ENCODE measurements around the gene CCDC190.
"Not testable (repeated sequence)": the region's sequence is repeated elsewhere in the genome, so short reads cannot be mapped to it uniquely, and the experiment has no call there.

Gene CCDC190

DNA sequence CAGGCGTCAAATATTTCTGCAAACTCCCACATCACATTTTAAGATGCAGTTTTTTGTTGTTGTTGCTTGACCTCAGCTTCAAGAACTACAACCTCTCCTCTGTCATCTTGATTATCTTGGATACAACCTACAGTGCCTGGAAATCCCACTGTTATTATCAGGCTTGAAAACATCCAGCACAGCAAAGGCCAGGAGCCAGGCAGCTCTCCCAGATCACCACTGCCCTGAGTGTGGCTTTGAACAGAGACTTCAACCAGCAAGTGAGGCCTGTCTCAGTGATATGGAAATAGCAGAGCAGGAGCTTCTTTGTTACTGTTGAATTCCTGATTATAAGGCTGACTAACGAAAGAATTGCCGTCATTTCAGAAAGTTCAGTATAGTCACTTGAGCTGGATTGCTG is 28.5 kb downstream of the CCDC190 start:
- no peak for DNase-seq (ENCODE audit: low read depth in 2 of 2)

DNA sequence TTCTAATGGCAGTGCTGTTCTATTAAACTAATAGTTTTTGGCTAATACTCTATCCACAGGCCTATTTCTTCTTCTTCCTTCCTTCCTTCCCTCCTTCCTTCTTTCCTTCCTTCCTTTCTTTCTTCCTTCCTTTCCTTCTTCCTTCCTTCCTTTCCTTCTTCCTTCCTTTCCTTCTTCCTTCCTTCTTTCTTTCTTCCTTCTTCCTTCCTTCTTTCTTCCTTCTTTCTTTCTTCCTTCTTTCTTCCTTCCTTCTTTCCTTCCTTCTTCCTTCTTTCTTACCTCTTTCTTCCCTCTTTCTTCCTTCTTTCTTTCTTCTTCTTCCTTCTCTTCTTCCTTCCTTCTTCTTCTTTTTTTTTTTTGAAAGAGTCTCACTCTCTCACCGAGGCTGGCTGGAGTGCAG is 31.7 kb downstream of the CCDC190 start:
- DNase-seq (ENCODE audit: low read depth in 2 of 2): no peak

DNA sequence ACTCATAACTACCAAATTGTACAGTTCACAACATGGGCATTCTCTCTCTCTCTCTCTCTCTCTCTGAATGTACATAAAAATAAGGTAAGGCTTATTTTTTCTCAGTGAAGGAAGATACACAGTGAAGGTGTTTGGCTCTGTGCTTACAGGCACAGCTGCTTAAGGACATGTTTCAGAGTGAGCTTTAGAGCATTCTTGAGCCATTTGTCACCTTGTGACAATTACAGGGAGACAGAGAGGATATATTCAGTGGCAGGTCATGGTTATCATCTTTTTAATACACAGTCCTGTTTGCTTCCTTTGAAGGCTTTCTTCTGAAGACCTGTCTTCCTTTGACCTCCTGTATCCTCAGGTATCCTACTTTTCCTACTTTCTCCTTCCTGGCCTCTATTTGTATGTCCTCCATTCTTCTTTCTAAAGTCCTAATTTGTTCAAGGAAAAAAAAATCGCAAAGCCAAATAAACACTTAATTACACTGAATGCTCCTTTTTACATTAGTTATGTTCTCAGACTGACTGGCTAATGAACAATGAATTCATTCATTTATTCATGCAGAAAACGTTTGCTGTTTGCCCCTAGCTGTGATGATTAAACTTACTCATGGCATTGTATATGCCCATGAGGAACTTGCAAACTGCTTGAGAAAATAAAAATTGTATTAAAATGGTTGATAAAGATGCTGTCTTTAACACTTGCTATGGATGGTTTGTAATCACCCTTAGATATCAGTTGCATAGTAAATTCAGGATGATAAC is 37.0 kb downstream of the CCDC190 start:
- no peak for DNase-seq (ENCODE audit: low read depth in 2 of 2)

GRCh38 chr1:162823231-162823630 is 37.7 kb downstream of the CCDC190 start:
- no peak for DNase-seq (ENCODE audit: low read depth in 2 of 2)

DNA sequence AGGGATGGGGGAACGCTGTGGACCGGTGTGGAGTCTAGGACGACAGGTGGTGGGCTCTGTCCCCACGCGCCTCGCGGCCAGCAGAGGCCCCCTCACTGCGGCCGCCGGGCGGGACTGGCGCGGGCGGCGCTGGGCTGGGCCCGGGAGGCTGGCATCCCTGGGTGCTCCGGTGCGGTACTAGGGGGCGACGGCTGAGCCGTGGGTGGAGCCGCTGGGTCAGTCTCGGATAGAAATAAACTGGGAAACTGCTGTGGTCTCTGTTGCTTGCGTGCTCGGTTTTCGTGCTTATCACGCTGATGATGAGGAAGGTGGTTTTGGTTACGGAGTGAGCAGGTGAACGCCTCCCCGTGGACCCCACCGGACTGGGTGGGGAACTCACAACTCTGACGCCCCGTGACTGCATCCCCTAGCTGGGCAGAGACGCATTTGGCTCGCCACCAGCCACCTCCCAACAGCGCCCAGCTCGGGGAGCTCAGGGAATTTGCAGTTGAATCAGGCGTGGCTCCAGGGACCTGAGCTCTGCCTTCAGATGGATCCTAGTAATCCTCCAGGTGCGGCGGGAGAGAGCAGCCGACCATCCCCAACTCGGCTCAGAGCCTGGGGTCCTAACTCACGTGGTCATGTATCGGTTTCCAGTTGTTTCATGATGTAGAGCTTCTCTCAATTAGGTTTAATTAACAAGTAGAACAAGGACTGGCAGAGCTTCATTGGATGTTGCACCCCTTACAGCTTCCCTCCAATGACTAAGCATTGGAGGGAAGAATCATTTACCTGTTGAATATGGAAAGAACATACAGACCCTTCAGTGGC is 38.4 kb downstream of the CCDC190 start:
- DNase-seq (ENCODE audit: low read depth in 2 of 2): no peak

DNA sequence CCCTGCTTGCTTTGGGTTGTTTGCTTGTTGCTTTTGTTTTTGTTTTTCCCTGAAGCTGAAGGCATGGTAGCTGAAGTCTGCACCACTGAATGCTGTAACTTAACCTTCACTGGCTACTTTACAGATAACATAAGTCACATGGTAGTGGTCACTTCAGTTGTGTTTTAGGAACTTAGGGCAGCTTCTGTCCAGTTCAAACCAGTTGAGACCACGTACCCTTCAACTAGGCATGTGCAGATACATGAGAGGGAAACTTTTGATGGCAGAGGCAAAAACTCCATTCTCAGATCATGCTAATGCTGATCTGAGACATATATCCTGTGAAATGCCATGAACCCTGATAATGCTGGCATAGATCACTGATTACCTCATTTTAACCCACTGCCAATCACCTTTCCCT is 42.3 kb downstream of the CCDC190 start:
- DNase-seq (ENCODE audit: low read depth in 2 of 2): not testable (repeated sequence)

DNA sequence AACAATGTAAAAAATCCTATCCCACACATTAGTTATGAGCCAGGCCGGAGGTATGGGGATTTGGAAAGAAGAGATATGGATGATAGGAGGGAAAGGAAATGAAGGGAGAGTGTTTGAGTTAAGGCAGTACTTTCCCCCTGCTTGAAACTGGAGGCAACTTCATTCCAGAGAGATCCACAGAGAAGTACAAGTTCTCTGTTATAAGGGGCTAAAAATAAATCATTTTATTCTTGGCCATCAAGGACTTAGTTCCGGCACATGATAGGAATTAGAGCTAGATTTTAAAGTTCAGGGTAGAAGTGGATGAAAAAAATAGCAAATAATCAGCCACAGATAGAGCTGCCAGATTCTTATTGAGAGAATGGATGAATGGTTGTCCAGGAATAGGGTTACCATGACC is 42.8 kb downstream of the CCDC190 start:
- not testable (repeated sequence) for DNase-seq (ENCODE audit: low read depth in 2 of 2)

DNA sequence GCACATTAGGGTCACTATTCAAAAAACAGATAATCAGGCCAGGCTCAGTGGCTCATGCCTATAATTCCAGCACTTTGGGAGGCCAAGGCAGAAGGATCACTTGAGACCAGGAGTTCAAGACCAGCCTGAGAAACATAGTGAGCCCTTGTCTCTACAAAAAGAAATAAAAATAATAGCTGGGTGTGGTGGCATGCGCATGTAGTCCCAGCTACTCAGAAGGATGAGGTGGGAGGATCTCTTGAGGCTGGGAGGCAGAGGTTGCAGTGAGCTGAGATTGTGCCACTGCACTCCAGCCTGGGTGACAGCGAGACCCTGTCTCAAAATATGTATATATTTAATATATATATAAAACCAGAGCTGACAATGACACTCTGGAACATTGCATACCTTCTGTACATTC is 48.6 kb downstream of the CCDC190 start:
- DNase-seq (ENCODE audit: low read depth in 2 of 2): not testable (repeated sequence)

DNA sequence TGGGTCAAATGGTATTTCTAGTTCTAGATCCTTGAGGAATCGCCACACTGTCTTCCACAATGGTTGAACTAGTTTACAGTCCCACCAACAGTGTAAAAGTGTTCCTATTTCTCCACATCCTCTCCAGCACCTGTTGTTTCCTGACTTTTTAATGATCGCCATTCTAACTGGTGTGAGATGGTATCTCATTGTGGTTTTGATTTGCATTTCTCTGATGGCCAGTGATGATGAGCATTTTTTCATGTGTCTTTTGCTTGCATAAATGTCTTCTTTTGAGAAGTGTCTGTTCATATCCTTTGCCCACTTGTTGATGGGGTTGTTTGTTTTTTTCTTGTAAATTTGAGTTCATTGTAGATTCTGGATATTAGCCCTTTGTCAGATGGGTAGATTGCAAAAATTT is 53.5 kb downstream of the CCDC190 start:
- not testable (repeated sequence) for DNase-seq (ENCODE audit: low read depth in 2 of 2)

Data from stimulated activated CD8-positive, alpha-beta memory T cell treated with anti-CD3 and anti-CD28 coated beads, Interleukin-2, amount 100 ng/mL, for 48 hours (primary cell).